GM20000 (cell line): ENCODE data around the gene SLC39A11.

Source experiments
- DNase-seq: peaks from one replicate; pipeline ENCODE4 v3.0.0; 2012; ENCODE audit warnings: low spot score
- TF ChIP-seq, protein P1 (sequence below): IDR thresholded peaks from 2 replicates; pipeline ENCODE4 v1.5.1; 2012; ENCODE audit warnings: mild to moderate bottlenecking, control low read depth; ENCODE audit errors: extremely low read depth, missing control alignments

Gene SLC39A11

DNA sequence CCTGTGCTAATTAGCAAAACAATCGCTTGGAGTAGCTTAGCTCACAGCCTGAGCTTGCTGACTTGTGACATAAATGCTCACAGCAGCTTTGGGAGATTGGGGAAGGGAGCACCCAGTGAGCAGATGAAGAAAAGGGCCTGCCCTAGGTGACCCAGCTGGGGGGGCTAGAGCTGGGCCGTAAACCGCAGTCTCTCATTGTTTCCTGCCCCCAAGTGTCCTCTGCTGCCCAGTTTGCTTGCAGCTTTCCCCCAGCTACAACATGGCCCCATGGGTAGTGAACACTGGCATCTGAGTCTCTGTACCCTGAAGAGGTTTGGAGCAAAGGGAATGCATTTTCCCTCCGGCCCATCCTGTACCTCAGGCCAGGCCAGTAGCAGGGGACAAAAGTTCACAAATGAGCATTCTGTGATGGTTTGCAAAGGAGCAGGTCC is 349.4 kb downstream of the SLC39A11 start:
- no peak for DNase-seq
- TF ChIP-seq, protein P1, sequence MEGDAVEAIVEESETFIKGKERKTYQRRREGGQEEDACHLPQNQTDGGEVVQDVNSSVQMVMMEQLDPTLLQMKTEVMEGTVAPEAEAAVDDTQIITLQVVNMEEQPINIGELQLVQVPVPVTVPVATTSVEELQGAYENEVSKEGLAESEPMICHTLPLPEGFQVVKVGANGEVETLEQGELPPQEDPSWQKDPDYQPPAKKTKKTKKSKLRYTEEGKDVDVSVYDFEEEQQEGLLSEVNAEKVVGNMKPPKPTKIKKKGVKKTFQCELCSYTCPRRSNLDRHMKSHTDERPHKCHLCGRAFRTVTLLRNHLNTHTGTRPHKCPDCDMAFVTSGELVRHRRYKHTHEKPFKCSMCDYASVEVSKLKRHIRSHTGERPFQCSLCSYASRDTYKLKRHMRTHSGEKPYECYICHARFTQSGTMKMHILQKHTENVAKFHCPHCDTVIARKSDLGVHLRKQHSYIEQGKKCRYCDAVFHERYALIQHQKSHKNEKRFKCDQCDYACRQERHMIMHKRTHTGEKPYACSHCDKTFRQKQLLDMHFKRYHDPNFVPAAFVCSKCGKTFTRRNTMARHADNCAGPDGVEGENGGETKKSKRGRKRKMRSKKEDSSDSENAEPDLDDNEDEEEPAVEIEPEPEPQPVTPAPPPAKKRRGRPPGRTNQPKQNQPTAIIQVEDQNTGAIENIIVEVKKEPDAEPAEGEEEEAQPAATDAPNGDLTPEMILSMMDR: no peak

DNA sequence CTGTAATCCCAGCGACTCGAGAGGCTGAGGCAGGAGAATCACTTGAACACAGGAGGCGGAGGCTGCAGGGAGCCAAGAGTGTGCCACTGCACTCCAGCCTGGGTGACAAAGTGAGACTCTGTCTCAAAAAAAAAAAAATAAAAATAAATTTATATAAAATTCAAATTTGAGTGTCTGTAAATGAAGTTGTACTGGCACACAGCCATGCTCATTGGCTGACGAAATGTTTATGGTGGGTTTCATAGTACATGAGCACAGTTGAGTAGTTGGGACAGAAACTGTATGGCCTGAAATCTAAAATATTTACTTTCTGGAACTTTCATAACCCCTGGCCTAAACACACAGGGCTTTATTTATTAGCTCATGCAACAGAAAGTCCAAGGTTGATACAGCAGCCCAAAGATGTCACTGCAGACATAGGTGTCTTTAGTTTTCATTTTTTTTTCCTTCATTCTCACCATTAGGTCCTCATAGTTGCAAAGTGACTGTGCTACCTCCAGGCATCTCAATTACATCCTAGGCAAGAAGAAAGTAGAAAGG is 355.3 kb downstream of the SLC39A11 start:
- TF ChIP-seq, protein P1: no peak

GRCh38 chr17:72735592-72735991 is 356.9 kb downstream of the SLC39A11 start:
- TF ChIP-seq, protein P1: no peak
- no peak for DNase-seq

More for the DNA sequence above, 355.3 kb downstream of the SLC39A11 start:
- no peak for DNase-seq

DNA sequence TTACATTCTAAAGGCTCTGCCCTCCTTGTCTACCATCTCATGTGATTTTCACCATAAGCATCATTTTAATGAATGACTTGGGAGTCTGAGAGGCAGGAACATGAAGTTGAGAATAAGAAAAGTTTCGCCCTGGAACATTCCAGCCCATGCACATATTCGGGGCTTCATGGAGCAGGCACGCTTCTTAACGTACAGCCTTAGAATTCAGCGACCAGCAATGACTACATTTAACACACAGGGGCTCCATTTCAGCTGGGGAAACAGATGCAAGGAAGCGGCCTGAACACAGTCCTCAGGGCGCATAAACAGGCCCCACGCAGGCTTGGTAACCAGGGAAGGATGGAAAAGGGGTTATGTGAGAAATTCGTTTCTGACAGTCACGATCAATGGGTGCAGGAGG is 357.4 kb downstream of the SLC39A11 start:
- DNase-seq: no peak
- TF ChIP-seq, protein P1: no peak

- DNase-seq: no peak
- TF ChIP-seq, protein P1: no peak
These were observed 357.9 kb downstream of the SLC39A11 start for GRCh38 chr17:72734613-72735012.

DNA sequence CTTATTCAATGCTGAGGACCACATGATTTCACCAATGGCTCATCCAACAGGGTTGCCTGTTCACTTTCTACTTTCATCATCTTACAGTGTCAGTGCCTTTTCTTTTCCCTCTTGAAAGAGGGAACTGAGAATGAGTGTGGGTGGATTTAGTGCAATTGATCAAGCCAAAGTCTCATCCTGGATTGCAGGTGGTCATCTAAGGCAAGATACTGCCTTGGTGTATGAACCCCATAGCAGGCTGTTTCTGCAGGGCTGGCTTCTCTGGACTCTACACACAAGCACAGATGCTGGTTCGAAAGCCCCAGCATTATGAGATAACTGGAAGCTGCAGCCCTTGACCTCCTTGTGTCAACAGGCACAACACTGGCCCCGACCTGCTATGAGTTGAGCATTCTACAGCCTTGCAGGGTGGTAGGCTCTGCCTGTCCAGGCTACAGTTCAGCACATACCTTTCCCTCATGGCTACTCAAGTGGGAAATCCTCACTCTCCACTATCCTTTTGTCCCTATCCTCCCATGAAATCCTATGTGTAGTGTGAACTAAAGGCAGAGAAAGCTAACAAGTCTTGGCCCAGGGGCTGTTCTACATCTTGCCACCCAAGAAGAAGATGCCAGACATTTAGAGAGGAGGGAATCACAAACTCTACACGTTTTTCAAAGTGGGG is 358.7 kb downstream of the SLC39A11 start:
- peak; percentile 36 for DNase-seq
- TF ChIP-seq, protein P1: no peak

- no peak for DNase-seq
These were observed 359.4 kb downstream of the SLC39A11 start for GRCh38 chr17:72732893-72733618.

More at GRCh38 chr17:72732893-72733618, 359.4 kb downstream of the SLC39A11 start:
- TF ChIP-seq, protein P1: no peak
